HCT116 (cell line): Measurements from ENCODE around the gene GGA2. TPM values are rescaled to one million over a fixed set of nuclear protein-coding genes. Genes with fewer than 3 reads are reported as not detected.

Experiments used
- ATAC-seq: fragments of 200-7000 bp; cut with Tn5 transposase; 2 replicates; pipeline ENCODE4 v1.9.1; 2020; ENCODE audit warnings: mild to moderate bottlenecking, moderate library complexity
- BruUV-seq: library from RNA; stranded (reverse); fragments of 400-500 nt; replicated peaks from 2 replicates; lab custom pipeline; 2021; lab: Mats Ljungman, UMichigan
- CTCF ChIA-PET: fragments of 300-600 bp; sonication (Branson Sonifier 250); formaldehyde crosslinking; loops from one replicate; lab custom pipeline; 2021; ENCODE audit warnings: antibody characterized with exemption; lab: Charles Lee
- POLR2A ChIA-PET: fragments of 300-600, 350-600 bp; sonication (Branson Sonifier 250); formaldehyde crosslinking; loops from one replicate; lab custom pipeline; 2021; ENCODE audit warnings: antibody characterized with exemption; lab: Charles Lee
- RAD21 ChIA-PET, 2 experiments: fragments of 300-600 bp; sonication (Branson Sonifier 250); formaldehyde crosslinking; loops; one replicate each; lab custom pipeline; 2023; ENCODE audit warnings: low total read pairs in 2 of 2; ENCODE audit not compliant: uncharacterized antibody in 2 of 2, unreplicated experiment in 2 of 2, low non-redundant PET in 1 of 2; lab: Charles Lee
- DNase-seq: peaks from one replicate; pipeline ENCODE4 v3.0.0-alpha.2; 2010; ENCODE audit warnings: low read depth, low spot score
- H2AFZ ChIP-seq: fragments of 200-600 bp; shearing (Covaris generic), sonication (generic); 2 replicates; pipeline ENCODE4 v1.6.1; 2017; ENCODE audit warnings: low read depth, mixed run types, mixed read lengths, antibody characterized with exemption, low read length; ENCODE audit not compliant: poor library complexity, severe bottlenecking
- H3K27ac ChIP-seq: 2 replicates; pipeline ENCODE4 v1.5.1; 2012; ENCODE audit warnings: low read depth, low read length
- H3K27me3 ChIP-seq: fragments of 200-600 bp; sonication (generic); 2 replicates; pipeline ENCODE4 v1.6.1; 2016; ENCODE audit warnings: mixed run types, low read length, mixed read lengths; ENCODE audit not compliant: insufficient read depth
- H3K36me3 ChIP-seq, 2 experiments: fragments of 200-500 bp in 1 of 2; fragments of 200-600 bp in 1 of 2; sonication (Bioruptor generic) in 1 of 2; sonication (generic) in 1 of 2; 2 replicates each; pipeline versions ENCODE4 v1.5.1 to v1.6.1; 2014 to 2016; ENCODE audit warnings: low read length in 2 of 2, inconsistent platforms in 1 of 2, mixed read lengths in 1 of 2, mixed run types in 1 of 2; ENCODE audit not compliant: insufficient read depth in 2 of 2, control insufficient read depth in 1 of 2
- H3K4me1 ChIP-seq, 2 experiments: fragments of 200-600 bp in 1 of 2; sonication (generic) in 1 of 2; 2 replicates each; pipeline versions ENCODE4 v1.5.1 to v1.6.1; 2012 to 2017; ENCODE audit warnings: low read length in 2 of 2, inconsistent platforms in 1 of 2, mild to moderate bottlenecking in 1 of 2, mixed read lengths in 1 of 2, mixed run types in 1 of 2, moderate library complexity in 1 of 2; ENCODE audit not compliant: insufficient read depth in 2 of 2, control insufficient read depth in 1 of 2
- H3K4me2 ChIP-seq: fragments of 200-600 bp; sonication (generic); 2 replicates; pipeline ENCODE4 v1.6.1; 2017; ENCODE audit warnings: mixed run types, low read length, mixed read lengths
- H3K4me3 ChIP-seq, 2 experiments: fragments of 200-600 bp in 1 of 2; sonication (generic) in 1 of 2; replicated peaks in 1 of 2; 2 replicates each; pipeline ENCODE4 v1.5.1; 2011 to 2016; ENCODE audit warnings: low read length in 2 of 2, control low read depth in 1 of 2, low read depth in 1 of 2, mild to moderate bottlenecking in 1 of 2, mixed read lengths in 1 of 2, mixed run types in 1 of 2
- H3K79me2 ChIP-seq: fragments of 200-600 bp; sonication (generic); 2 replicates; pipeline ENCODE4 v1.6.1; 2017; ENCODE audit warnings: mild to moderate bottlenecking, mixed run types, low read length, moderate library complexity, mixed read lengths; ENCODE audit not compliant: insufficient read depth
- H3K9ac ChIP-seq: fragments of 200-600 bp; sonication (generic); 2 replicates; pipeline ENCODE4 v1.6.1; 2016; ENCODE audit warnings: low read length, mixed read lengths
- H3K9me2 ChIP-seq: fragments of 200-600 bp; sonication (generic), shearing (Covaris generic); 2 replicates; pipeline ENCODE4 v1.6.1; 2017; ENCODE audit warnings: mixed run types, mild to moderate bottlenecking, moderate library complexity; ENCODE audit not compliant: insufficient read depth
- H3K9me3 ChIP-seq, 2 experiments: fragments of 200-500 bp in 1 of 2; fragments of 200-600 bp in 1 of 2; sonication (Bioruptor generic) in 1 of 2; sonication (generic) in 1 of 2; 2 replicates each; pipeline ENCODE4 v1.6.1; 2014 to 2017; ENCODE audit warnings: low read length in 2 of 2, mixed read lengths in 2 of 2, inconsistent platforms in 1 of 2, low read depth in 1 of 2, mild to moderate bottlenecking in 1 of 2, mixed run types in 1 of 2, moderate library complexity in 1 of 2; ENCODE audit not compliant: control insufficient read depth in 1 of 2, insufficient read depth in 1 of 2
- H4K20me1 ChIP-seq: fragments of 200-600 bp; sonication (generic), shearing (Covaris generic); 2 replicates; pipeline ENCODE4 v1.6.1; 2017; ENCODE audit warnings: mixed run types, mild to moderate bottlenecking, moderate library complexity; ENCODE audit not compliant: insufficient read depth
- CEBPB ChIP-seq: IDR thresholded peaks from 2 replicates; pipeline ENCODE4 v1.6.1; 2012; ENCODE audit warnings: low read depth
- EGR1 ChIP-seq: IDR thresholded peaks from 2 replicates; pipeline ENCODE4 v1.6.1; 2012; ENCODE audit warnings: low read depth
- ELF1 ChIP-seq: IDR thresholded peaks from 2 replicates; pipeline ENCODE4 v1.6.1; 2012; ENCODE audit warnings: low read depth, borderline replicate concordance
- EZH2 ChIP-seq: fragments of 200-600 bp; sonication (generic); IDR thresholded peaks from 2 replicates; pipeline ENCODE4 v1.6.1; 2017; ENCODE audit warnings: antibody characterized with exemption, mixed run types
- EZH2phosphoT487 ChIP-seq: fragments of 200-600 bp; IDR thresholded peaks from 2 replicates; pipeline ENCODE4 v1.6.1; 2018; ENCODE audit warnings: antibody characterized with exemption, borderline replicate concordance
- JUND ChIP-seq: IDR thresholded peaks from 2 replicates; pipeline ENCODE4 v1.6.1; 2012
- SIN3A ChIP-seq: IDR thresholded peaks from 2 replicates; pipeline ENCODE4 v1.6.1; 2012; ENCODE audit warnings: low read depth
- TCF7L2 ChIP-seq: IDR thresholded peaks from 2 replicates; pipeline ENCODE4 v1.7.0; 2011; ENCODE audit warnings: borderline replicate concordance, inconsistent platforms; ENCODE audit not compliant: insufficient read depth, insufficient read length; ENCODE audit errors: extremely low read depth
- ZNF274 ChIP-seq: fragments of 200-500 bp; sonication (Bioruptor generic); IDR thresholded peaks from 2 replicates; pipeline ENCODE4 v1.6.1; 2014; ENCODE audit warnings: mild to moderate bottlenecking, low read depth, low read length, inconsistent platforms
- intact Hi-C: fragments of 100-400 bp; cut with micrococcal nuclease; formaldehyde crosslinking; loops from 2 replicates; pipeline ENCODE4 v1.10.0; 2022
- total RNA-seq: library from RNA; stranded (reverse); gene quantifications from one replicate; pipeline ENCODE4 v1.2.1, GENCODE V29; 2021; ENCODE audit not compliant: unreplicated experiment
- TF ChIP-seq, protein P1 (sequence below): IDR thresholded peaks from 2 replicates; pipeline ENCODE4 v1.6.1; 2012
- TF ChIP-seq, protein P2 (sequence below): IDR thresholded peaks from 2 replicates; pipeline ENCODE4 v1.6.1; 2012; ENCODE audit warnings: low read depth
- TF ChIP-seq, protein P3 (sequence below): IDR thresholded peaks from 2 replicates; pipeline ENCODE4 v1.6.1; 2011; ENCODE audit warnings: mild to moderate bottlenecking, low read length, moderate library complexity; ENCODE audit not compliant: insufficient replicate concordance; ENCODE audit errors: extremely low read depth

The GGA2 gene
- total RNA-seq, 1 experiment from 2014 or later, result 68.3 TPM

DNA sequence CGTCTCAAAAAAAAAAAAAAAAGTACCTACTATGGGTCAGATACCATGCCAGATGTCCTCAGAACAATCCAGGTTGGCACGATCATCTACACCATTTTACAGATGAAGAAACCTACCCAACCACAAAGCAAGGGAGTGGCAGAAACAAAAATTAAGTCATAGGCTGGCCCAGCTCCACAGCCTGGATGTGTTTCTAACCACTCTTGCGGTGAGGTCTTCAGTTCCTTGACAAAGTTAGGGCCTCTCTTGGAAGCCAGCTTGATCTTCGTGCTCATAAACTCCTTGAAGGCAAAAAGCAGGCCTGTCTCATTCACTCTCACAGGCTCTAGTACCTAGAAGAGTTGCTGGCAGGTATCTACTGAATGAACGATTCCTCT, 6.2 kb downstream of the GGA2 start:
- RAD21 ChIA-PET, result no interaction called here
- Histone ChIP-seq H3K9me3 (no peaks in the 10 kb centered on the region), H3K4me3 (no peak overlapping the region), H3K27ac (peak overlapping the region; percentile 33; the same call in 1 of the 2 replicates), H3K9me2 (no peaks in the 10 kb centered on the region), H3K36me3 (peaks cover 0 to 7% of the 10 kb centered on the region in 2 experiments; a peak in 1 of 4 replicates)
- CTCF ChIA-PET, result no interaction called here
- no TSS peak for BruUV-seq
- POLR2A ChIA-PET, result no interaction called here
- TF ChIP-seq, protein P1, sequence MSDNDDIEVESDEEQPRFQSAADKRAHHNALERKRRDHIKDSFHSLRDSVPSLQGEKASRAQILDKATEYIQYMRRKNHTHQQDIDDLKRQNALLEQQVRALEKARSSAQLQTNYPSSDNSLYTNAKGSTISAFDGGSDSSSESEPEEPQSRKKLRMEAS, result no peak
- no peak for TF ChIP-seq EZH2phosphoT487
- TF ChIP-seq, protein P2, sequence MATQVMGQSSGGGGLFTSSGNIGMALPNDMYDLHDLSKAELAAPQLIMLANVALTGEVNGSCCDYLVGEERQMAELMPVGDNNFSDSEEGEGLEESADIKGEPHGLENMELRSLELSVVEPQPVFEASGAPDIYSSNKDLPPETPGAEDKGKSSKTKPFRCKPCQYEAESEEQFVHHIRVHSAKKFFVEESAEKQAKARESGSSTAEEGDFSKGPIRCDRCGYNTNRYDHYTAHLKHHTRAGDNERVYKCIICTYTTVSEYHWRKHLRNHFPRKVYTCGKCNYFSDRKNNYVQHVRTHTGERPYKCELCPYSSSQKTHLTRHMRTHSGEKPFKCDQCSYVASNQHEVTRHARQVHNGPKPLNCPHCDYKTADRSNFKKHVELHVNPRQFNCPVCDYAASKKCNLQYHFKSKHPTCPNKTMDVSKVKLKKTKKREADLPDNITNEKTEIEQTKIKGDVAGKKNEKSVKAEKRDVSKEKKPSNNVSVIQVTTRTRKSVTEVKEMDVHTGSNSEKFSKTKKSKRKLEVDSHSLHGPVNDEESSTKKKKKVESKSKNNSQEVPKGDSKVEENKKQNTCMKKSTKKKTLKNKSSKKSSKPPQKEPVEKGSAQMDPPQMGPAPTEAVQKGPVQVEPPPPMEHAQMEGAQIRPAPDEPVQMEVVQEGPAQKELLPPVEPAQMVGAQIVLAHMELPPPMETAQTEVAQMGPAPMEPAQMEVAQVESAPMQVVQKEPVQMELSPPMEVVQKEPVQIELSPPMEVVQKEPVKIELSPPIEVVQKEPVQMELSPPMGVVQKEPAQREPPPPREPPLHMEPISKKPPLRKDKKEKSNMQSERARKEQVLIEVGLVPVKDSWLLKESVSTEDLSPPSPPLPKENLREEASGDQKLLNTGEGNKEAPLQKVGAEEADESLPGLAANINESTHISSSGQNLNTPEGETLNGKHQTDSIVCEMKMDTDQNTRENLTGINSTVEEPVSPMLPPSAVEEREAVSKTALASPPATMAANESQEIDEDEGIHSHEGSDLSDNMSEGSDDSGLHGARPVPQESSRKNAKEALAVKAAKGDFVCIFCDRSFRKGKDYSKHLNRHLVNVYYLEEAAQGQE, result no peak
- no peak for TF ChIP-seq SIN3A
- no peak for TF ChIP-seq JUND
- TF ChIP-seq, protein P3, sequence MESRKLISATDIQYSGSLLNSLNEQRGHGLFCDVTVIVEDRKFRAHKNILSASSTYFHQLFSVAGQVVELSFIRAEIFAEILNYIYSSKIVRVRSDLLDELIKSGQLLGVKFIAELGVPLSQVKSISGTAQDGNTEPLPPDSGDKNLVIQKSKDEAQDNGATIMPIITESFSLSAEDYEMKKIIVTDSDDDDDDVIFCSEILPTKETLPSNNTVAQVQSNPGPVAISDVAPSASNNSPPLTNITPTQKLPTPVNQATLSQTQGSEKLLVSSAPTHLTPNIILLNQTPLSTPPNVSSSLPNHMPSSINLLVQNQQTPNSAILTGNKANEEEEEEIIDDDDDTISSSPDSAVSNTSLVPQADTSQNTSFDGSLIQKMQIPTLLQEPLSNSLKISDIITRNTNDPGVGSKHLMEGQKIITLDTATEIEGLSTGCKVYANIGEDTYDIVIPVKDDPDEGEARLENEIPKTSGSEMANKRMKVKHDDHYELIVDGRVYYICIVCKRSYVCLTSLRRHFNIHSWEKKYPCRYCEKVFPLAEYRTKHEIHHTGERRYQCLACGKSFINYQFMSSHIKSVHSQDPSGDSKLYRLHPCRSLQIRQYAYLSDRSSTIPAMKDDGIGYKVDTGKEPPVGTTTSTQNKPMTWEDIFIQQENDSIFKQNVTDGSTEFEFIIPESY, result no peak
- no peak for TF ChIP-seq TCF7L2
- TF ChIP-seq EGR1, result no peak
- TF ChIP-seq ELF1, result no peak
- TF ChIP-seq EZH2, result no peak
- no peak for TF ChIP-seq CEBPB
- no peak for TF ChIP-seq ZNF274
- TF ChIP-seq, all 23 proteins: peak for 0
- intact Hi-C loops, result no loop called here
- H3K27me3 ChIP-seq, result no peaks in the 10 kb centered on the region
- H2AFZ ChIP-seq, result no peak overlapping the region
- peaks cover 19 to 54% of the 10 kb centered on the region in 2 experiments for H3K4me1 ChIP-seq
- no peak overlapping the region for H3K9ac ChIP-seq
- DNase-seq (no peak), ATAC-seq (no peak)
- peak overlapping the region; percentile 58 for H3K4me2 ChIP-seq
- H4K20me1 ChIP-seq, result peaks cover 53% of the 10 kb centered on the region
- peaks cover 100% of the 10 kb centered on the region for H3K79me2 ChIP-seq
